Fibroblast of lung (primary cell): Measurements from ENCODE around the gene FAM13B. TPM values are rescaled to one million over a fixed set of nuclear protein-coding genes. Genes with fewer than 3 reads are reported as not detected.

ENCODE experiments used
- DNase-seq, 2 donors: peaks; one replicate each; pipeline versions ENCODE4 v3.0.0 to v3.0.0-alpha.2; 2010; ENCODE audit warnings: low read depth in 2 of 2
- H2AFZ ChIP-seq: 2 replicates; pipeline ENCODE4 v1.5.1; 2012; ENCODE audit warnings: low read length, control low read depth, inconsistent platforms
- H3K27ac ChIP-seq: 2 replicates; pipeline ENCODE4 v1.5.1; 2011; ENCODE audit warnings: low read length, control low read depth; ENCODE audit not compliant: insufficient read depth
- H3K27me3 ChIP-seq: 2 replicates; pipeline ENCODE4 v1.5.1; 2011; ENCODE audit warnings: mild to moderate bottlenecking, low read length; ENCODE audit not compliant: control insufficient read depth, insufficient read depth
- H3K36me3 ChIP-seq: 2 replicates; pipeline ENCODE4 v1.5.1; 2011; ENCODE audit warnings: low read length; ENCODE audit not compliant: control insufficient read depth, insufficient read depth
- H3K4me1 ChIP-seq: 2 replicates; pipeline ENCODE4 v1.5.1; 2011; ENCODE audit warnings: low read length; ENCODE audit not compliant: control insufficient read depth, insufficient read depth; ENCODE audit errors: extremely low read depth
- H3K4me2 ChIP-seq: 2 replicates; pipeline ENCODE4 v1.5.1; 2011; ENCODE audit warnings: low read length, control low read depth; ENCODE audit not compliant: insufficient read depth; ENCODE audit errors: extremely low read depth
- H3K4me3 ChIP-seq, 4 experiments: fragments of 200-600 bp in 1 of 4; sonication (generic) in 1 of 4; replicated peaks in 1 of 4; 2 replicates each; pipeline ENCODE4 v1.5.1; 2011 to 2016; ENCODE audit warnings: low read length in 4 of 4, low read depth in 3 of 4, mild to moderate bottlenecking in 3 of 4, control low read depth in 2 of 4, inconsistent platforms in 1 of 4, mixed read lengths in 1 of 4; ENCODE audit not compliant: insufficient read depth in 1 of 4; ENCODE audit errors: control extremely low read depth in 1 of 4
- H3K79me2 ChIP-seq: 2 replicates; pipeline ENCODE4 v1.5.1; 2012; ENCODE audit warnings: mild to moderate bottlenecking, low read length, inconsistent platforms; ENCODE audit not compliant: control insufficient read depth, insufficient read depth
- H3K9ac ChIP-seq: 2 replicates; pipeline ENCODE4 v1.5.1; 2011; ENCODE audit warnings: mild to moderate bottlenecking, low read length, control low read depth; ENCODE audit not compliant: insufficient read depth
- H3K9me3 ChIP-seq: 2 replicates; pipeline ENCODE4 v1.5.1; 2012; ENCODE audit warnings: low read depth, low read length; ENCODE audit not compliant: control insufficient read depth, insufficient read depth
- H4K20me1 ChIP-seq: 2 replicates; pipeline ENCODE4 v1.5.1; 2011; ENCODE audit warnings: low read length; ENCODE audit not compliant: control insufficient read depth, insufficient read depth; ENCODE audit errors: extremely low read depth
- CTCF ChIP-seq, 2 donors: IDR thresholded peaks in 1 of 2; conservative IDR thresholded peaks in 1 of 2; 1 replicate in 1 of 2; 2 replicates in 1 of 2; pipeline ENCODE4 v1.5.1; 2011 to 2012; ENCODE audit warnings: low read length in 2 of 2, control low read depth in 1 of 2, inconsistent platforms in 1 of 2, low read depth in 1 of 2, mild to moderate bottlenecking in 1 of 2
- EZH2 ChIP-seq: IDR thresholded peaks from 2 replicates; pipeline ENCODE4 v1.5.1; 2012; ENCODE audit warnings: low read length, control low read depth, mild to moderate bottlenecking; ENCODE audit errors: missing control alignments
- polyA plus RNA-seq, 2 donors: library from polyadenylated mRNA; depleted of rRNA in 1 of 2; stranded (reverse) in 1 of 2; unstranded in 1 of 2; fragments of >200 nt; gene quantifications; 2 replicates each; pipeline ENCODE4 v1.2.1, GENCODE V29; 2011 to 2012; ENCODE audit warnings: missing spikeins in 1 of 2
- total RNA-seq: library from RNA; depleted of rRNA; stranded (reverse); fragments of >200 nt; gene quantifications from 2 replicates; pipeline ENCODE4 v1.2.1, GENCODE V29; 2014

The FAM13B gene
- total and polyA plus RNA-seq, 2 donors (not counting 1 experiment from before 2014, with no cell fraction given), result 20.7 to 25.1 TPM

DNA sequence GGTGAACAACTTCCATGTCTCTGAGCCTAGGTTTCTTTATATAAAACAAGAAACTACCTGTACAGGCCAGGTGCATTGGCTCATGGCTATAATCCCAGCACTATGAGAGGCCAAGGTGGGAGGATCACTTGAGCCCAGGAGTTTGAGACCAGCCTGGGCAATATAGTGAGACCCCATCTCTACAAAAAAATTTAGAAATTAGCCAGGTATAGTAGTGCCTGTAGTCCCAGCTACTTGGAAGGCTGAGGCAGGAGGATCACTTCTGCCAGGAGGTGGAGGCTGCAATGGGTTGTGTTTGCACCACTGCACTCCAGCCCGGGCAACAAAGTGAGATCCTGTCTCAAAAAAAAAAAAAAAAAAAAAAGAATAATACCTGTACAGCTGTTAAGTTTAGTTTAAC is 11.1 kb downstream of the FAM13B start:
- H3K27me3 ChIP-seq, result no peaks in the 10 kb centered on the region
- H3K36me3 ChIP-seq, result no peaks in the 10 kb centered on the region
- H3K4me2 ChIP-seq, result no peak overlapping the region
- no peak overlapping the region for H3K9ac ChIP-seq
- no peak overlapping the region for H2AFZ ChIP-seq
- no peaks in the 10 kb centered on the region for H3K9me3 ChIP-seq
- TF ChIP-seq EZH2 (no peak), CTCF (conservative IDR thresholded peaks at IDR 0.05 in 1 of 2, IDR thresholded peaks at IDR 0.05 in 1 of 2; ENCODE audit: low read depth in 1 of 2, low read length in 2 of 2) (no peak)
- H3K27ac ChIP-seq, result no peak overlapping the region
- no peak overlapping the region for H3K4me3 ChIP-seq
- no peaks in the 10 kb centered on the region for H3K4me1 ChIP-seq
- no peak for DNase-seq
- no peaks in the 10 kb centered on the region for H4K20me1 ChIP-seq
- H3K79me2 ChIP-seq, result peaks cover 62% of the 10 kb centered on the region

DNA sequence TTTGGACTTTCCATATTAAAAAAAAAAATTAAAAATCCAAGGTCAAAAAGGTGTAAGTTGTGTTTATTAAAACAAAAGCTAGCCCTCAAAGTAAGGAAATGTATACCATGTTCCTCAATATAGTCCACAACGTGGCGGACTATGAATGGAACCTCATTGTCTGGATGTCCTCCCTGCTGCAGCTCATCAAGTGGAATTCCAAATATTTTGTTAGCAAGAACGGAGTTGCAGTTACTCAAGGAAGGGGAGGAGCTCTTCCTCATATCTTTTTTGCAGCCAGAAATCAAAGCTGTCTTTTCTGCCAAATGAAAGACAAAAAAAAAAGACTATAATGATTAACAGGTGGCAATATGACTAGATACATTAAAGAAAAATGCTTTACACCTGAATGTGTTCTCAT is 14.0 kb downstream of the FAM13B start:
- Histone ChIP-seq H3K9me3 (no peaks in the 10 kb centered on the region), H3K4me1 (no peaks in the 10 kb centered on the region), H3K9ac (no peak overlapping the region), H2AFZ (no peak overlapping the region), H3K4me2 (no peak overlapping the region), H4K20me1 (no peaks in the 10 kb centered on the region), H3K27ac (no peak overlapping the region), H3K36me3 (no peaks in the 10 kb centered on the region), H3K27me3 (no peaks in the 10 kb centered on the region), H3K4me3 (no peak overlapping the region), H3K79me2 (peaks cover 45% of the 10 kb centered on the region)
- no peak for TF ChIP-seq CTCF (conservative IDR thresholded peaks at IDR 0.05 in 1 of 2, IDR thresholded peaks at IDR 0.05 in 1 of 2; ENCODE audit: low read depth in 1 of 2, low read length in 2 of 2)
- no peak for TF ChIP-seq EZH2
- peak in 1 of 2 donors; percentile 36 for DNase-seq

DNA sequence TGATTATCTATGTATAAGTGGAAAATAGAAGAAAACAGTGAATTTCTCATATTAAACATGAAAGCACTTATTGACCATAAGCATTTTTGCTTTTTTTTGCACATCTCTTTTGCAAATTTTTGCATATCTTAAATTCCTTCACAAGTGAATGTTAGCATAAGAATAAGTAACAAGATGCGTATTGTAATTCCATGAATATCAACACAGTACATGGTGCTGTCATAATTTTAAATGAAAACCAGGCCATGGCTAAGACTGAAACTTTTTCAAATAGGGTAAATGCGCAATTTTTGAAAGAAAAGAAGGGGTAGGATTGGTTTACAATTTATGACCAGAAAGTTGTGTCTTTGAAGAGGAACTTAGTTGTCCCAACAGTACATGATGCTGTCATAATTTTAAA is 17.0 kb downstream of the FAM13B start:
- Histone ChIP-seq H3K79me2 (peaks cover 18% of the 10 kb centered on the region), H3K27me3 (no peaks in the 10 kb centered on the region), H3K4me2 (no peak overlapping the region), H4K20me1 (no peaks in the 10 kb centered on the region), H3K4me1 (no peaks in the 10 kb centered on the region), H3K9me3 (no peaks in the 10 kb centered on the region), H3K9ac (no peak overlapping the region), H3K27ac (no peak overlapping the region), H2AFZ (no peak overlapping the region), H3K36me3 (no peaks in the 10 kb centered on the region), H3K4me3 (no peak overlapping the region)
- TF ChIP-seq CTCF (conservative IDR thresholded peaks at IDR 0.05 in 1 of 2, IDR thresholded peaks at IDR 0.05 in 1 of 2; ENCODE audit: low read depth in 1 of 2, low read length in 2 of 2) (no peak), EZH2 (no peak)
- DNase-seq, result no peak
